DND-41 (cell line): Measurements from ENCODE around the gene RIC1.
"Not testable (repeated sequence)": the region's sequence is repeated elsewhere in the genome, so short reads cannot be mapped to it uniquely, and the experiment has no call there.

Source experiments
- ATAC-seq: fragments of 200-7000 bp; cut with Tn5 transposase; 3 replicates; pipeline ENCODE4 v1.9.1; 2021; ENCODE audit warnings: low read depth; ENCODE audit not compliant: insufficient read depth
- DNase-seq: peaks from one replicate; pipeline ENCODE4 v3.0.0-alpha.2; 2020
- H2AFZ ChIP-seq: 2 replicates; pipeline ENCODE4 v1.6.0; 2012; ENCODE audit warnings: low read depth, low read length
- H3K27ac ChIP-seq: 2 replicates; pipeline ENCODE4 v1.5.1; 2012; ENCODE audit warnings: low read length, inconsistent platforms
- H3K27me3 ChIP-seq: fragments of 200-600 bp; sonication (generic); 2 replicates; pipeline ENCODE4 v1.6.0; 2012; ENCODE audit warnings: low read length, mild to moderate bottlenecking, inconsistent platforms; ENCODE audit not compliant: insufficient read depth, poor library complexity
- H3K36me3 ChIP-seq: 2 replicates; pipeline ENCODE4 v1.5.1; 2012; ENCODE audit warnings: low read length, inconsistent platforms; ENCODE audit not compliant: insufficient read depth
- H3K4me1 ChIP-seq: 2 replicates; pipeline ENCODE4 v1.5.1; 2012; ENCODE audit warnings: mild to moderate bottlenecking, low read length; ENCODE audit not compliant: insufficient read depth
- H3K4me2 ChIP-seq: 2 replicates; pipeline ENCODE4 v1.6.0; 2012; ENCODE audit warnings: mild to moderate bottlenecking, moderate library complexity, low read length, inconsistent platforms; ENCODE audit not compliant: insufficient read depth
- H3K4me3 ChIP-seq, 2 experiments: fragments of 200-600 bp in 1 of 2; shearing (Covaris generic) in 1 of 2; 2 replicates each; pipeline ENCODE4 v1.5.1; 2012 to 2016; ENCODE audit warnings: inconsistent platforms in 2 of 2, low read length in 2 of 2, mild to moderate bottlenecking in 2 of 2, low read depth in 1 of 2, moderate library complexity in 1 of 2
- H3K79me2 ChIP-seq: 2 replicates; pipeline ENCODE4 v1.6.0; 2012; ENCODE audit warnings: low read length, inconsistent platforms; ENCODE audit not compliant: insufficient read depth
- H3K9ac ChIP-seq: 2 replicates; pipeline ENCODE4 v1.6.0; 2012; ENCODE audit warnings: low read depth, mild to moderate bottlenecking, inconsistent platforms, low read length, moderate library complexity
- H3K9me3 ChIP-seq: 2 replicates; pipeline ENCODE4 v1.5.1; 2012; ENCODE audit warnings: low read length, moderate library complexity, mild to moderate bottlenecking, inconsistent platforms; ENCODE audit not compliant: insufficient read depth, severe bottlenecking
- H4K20me1 ChIP-seq: 2 replicates; pipeline ENCODE4 v1.6.0; 2012; ENCODE audit warnings: low read length; ENCODE audit not compliant: insufficient read depth
- CTCF ChIP-seq: IDR thresholded peaks from 2 replicates; pipeline ENCODE4 v1.5.1; 2012; ENCODE audit warnings: borderline replicate concordance, low read length, moderate library complexity, mild to moderate bottlenecking; ENCODE audit not compliant: poor library complexity, severe bottlenecking; ENCODE audit errors: extremely low read depth
- EZH2 ChIP-seq: IDR thresholded peaks from 3 replicates; pipeline ENCODE4 v1.6.1; 2012; ENCODE audit warnings: borderline replicate concordance, low read depth, mild to moderate bottlenecking, moderate library complexity, low read length, inconsistent platforms; ENCODE audit not compliant: severe bottlenecking

Gene RIC1

DNA sequence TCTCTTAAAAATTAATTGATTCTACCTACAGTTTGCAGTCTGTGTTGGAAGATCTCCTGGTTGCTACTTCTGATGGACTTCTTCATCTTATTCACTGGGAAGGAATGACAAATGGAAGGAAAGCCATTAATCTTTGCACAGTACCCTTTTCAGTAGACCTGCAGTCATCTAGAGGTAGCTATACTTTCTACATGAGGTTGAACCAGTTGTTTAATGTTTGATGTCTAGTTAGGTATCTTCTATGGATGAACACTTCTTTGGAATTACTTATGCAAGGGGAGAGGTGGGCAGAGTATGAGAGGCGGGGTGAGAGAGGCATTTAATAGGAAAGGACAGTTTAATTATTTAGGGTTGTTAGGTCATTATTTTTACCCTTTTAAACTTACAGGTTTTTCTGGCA lies 91.2 kb downstream of the RIC1 start:
- Histone ChIP-seq H3K9ac (no peak overlapping the region), H3K9me3 (no peaks in the 10 kb centered on the region), H3K4me2 (no peak overlapping the region), H3K4me3 (no peak overlapping the region), H3K36me3 (peaks cover 22% of the 10 kb centered on the region), H4K20me1 (no peaks in the 10 kb centered on the region), H3K4me1 (no peaks in the 10 kb centered on the region), H3K27ac (no peak overlapping the region), H2AFZ (no peak overlapping the region), H3K79me2 (no peaks in the 10 kb centered on the region), H3K27me3 (no peaks in the 10 kb centered on the region)
- TF ChIP-seq EZH2: no peak
- TF ChIP-seq CTCF: no peak
- DNase-seq (no peak), ATAC-seq (no peak)

DNA sequence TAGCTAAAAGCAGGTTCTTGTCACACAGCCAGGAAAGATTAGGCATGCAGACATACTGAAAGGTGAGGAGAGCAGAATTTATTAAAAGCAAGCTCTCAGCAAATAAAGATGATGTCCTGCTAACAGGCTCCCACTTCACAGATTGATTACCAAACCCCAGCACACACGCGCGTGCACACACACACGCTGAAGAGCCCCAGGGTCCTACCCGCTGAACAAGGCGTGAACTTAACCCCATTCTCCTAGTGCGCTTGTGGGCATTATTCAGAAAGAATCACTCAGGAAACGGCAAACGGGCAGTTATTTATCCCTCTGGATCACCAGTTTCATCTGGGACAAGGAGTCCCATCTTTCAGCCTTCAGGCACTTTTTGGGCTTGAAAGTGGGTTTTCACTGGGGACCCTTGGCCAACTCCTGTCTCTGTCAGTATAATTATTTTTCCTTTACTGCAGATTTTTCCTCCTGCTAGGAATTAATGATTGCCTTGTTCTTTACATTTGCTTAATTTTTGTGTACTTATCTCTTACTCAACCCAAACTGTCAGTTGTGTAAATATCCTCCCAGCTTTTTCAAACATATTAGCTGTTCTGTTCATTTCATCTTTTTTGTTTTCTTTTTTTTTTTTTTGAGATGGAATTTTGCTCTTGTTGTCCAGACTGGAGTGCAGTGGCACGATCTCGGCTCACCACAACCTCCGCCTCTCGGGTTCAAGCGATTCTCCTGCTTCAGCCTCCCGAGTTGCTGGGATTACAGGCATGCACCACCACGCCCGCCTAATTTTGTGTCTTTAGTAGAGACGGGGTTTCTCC lies 92.6 kb downstream of the RIC1 start:
- no peaks in the 10 kb centered on the region for H3K9me3 ChIP-seq

DNA sequence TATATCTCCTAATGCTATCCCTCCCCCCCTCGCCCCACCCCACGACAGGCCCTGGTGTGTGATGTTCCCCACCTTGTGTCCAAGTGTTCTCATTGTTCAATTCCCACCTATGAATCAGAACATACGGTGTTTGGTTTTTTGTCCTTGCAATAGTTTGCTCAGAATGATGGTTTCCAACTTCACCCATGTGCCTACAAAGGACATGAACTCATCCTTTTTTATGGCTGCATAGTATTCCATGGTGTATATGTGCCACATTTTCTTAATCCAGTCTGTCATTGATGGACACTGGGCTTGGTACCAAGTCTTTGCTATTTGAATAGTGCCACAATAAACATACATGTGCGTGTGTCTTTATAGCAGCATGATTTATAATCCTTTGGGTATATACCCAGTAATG lies 93.8 kb downstream of the RIC1 start:
- not testable (repeated sequence) for H3K9me3 ChIP-seq, H3K79me2 ChIP-seq, H3K4me2 ChIP-seq, H4K20me1 ChIP-seq, H2AFZ ChIP-seq, H3K9ac ChIP-seq, H3K4me1 ChIP-seq, DNase-seq, H3K27ac ChIP-seq, H3K4me3 ChIP-seq, H3K27me3 ChIP-seq, ATAC-seq
- H3K36me3 ChIP-seq: peaks cover 20% of the 10 kb centered on the region

More for the DNA sequence above, 92.6 kb downstream of the RIC1 start:
- no peak overlapping the region for H3K4me2 ChIP-seq
- no peaks in the 10 kb centered on the region for H4K20me1 ChIP-seq
- no peaks in the 10 kb centered on the region for H3K79me2 ChIP-seq
- no peak overlapping the region for H3K27ac ChIP-seq
- no peak for DNase-seq
- TF ChIP-seq CTCF (no peak), EZH2 (no peak)
- no peaks in the 10 kb centered on the region for H3K4me1 ChIP-seq
- H3K36me3 ChIP-seq: peaks cover 17% of the 10 kb centered on the region
- no peak overlapping the region for H3K9ac ChIP-seq
- H2AFZ ChIP-seq: no peak overlapping the region
- no peak overlapping the region for H3K4me3 ChIP-seq
- ATAC-seq: no peak
- no peaks in the 10 kb centered on the region for H3K27me3 ChIP-seq

DNA sequence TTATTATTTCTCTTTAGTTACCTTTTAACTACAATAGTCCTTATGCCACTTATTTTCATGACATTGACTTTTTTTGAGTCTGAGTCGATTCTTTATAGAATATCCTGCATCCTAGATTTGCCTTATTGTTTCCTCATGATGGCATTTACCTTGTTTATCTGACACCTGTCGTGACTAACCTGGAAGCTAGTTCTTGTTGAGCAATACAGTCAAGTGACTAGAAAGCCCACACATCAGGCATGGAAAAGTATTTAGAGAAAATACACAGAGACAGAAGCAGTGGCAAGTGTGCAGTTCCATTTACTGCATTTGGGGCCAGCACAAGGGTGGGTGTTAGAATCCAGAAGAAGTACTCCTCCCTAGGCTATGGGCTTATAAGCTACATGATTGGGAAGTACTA lies 106.2 kb downstream of the RIC1 start:
- H2AFZ ChIP-seq: no peak overlapping the region
- no peak overlapping the region for H3K27ac ChIP-seq
- H3K27me3 ChIP-seq: no peaks in the 10 kb centered on the region
- no peak overlapping the region for H3K9ac ChIP-seq
- H4K20me1 ChIP-seq: no peaks in the 10 kb centered on the region
- no peak overlapping the region for H3K4me2 ChIP-seq
- no peaks in the 10 kb centered on the region for H3K9me3 ChIP-seq
- peaks cover 13% of the 10 kb centered on the region; the same call in 1 of the 2 replicates for H3K36me3 ChIP-seq
- no peaks in the 10 kb centered on the region for H3K4me1 ChIP-seq
- DNase-seq: no peak
- H3K4me3 ChIP-seq: no peak overlapping the region
- TF ChIP-seq CTCF: no peak
- TF ChIP-seq EZH2: no peak
- H3K79me2 ChIP-seq: no peaks in the 10 kb centered on the region
- ATAC-seq: no peak
